Measurements from ENCODE around the gene FEM1C. TPM values are rescaled to one million over a fixed set of nuclear protein-coding genes. Genes with fewer than 3 reads are reported as not detected.

Gene FEM1C
- total and polyA plus RNA-seq, 9 of the 15 experiments (the other 6 are each of a cell fraction or from before 2014, with no cell fraction given): 1.4 to 9.3 (median 4.3) TPM

DNA sequence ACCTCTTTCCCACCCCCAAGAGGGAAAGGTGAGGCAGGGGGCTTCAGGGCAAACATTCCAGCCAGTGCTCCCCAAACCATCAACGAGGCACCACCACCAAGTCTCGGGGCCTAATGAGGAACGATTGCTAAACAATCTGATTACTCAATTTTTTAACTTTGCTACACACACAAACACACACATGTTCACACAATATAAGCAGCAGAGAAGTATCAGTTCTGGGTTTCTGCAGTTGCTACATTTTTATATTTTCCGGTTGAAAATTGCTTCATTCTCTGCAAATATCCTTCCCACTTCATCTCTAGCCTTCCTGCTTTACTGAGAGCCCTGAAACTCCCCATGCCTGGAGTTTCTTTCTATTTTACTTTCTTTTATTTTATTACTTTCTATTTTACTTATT lies 60.2 kb downstream of the FEM1C start:
- no peak for DNase-seq (ENCODE audit: extremely low read depth in 1 of 4, low spot score in 3 of 4)
- H3K27me3 ChIP-seq (ENCODE audit: control insufficient read depth in 2 of 2, insufficient read depth in 2 of 2, low read length in 2 of 2): no peaks in the 10 kb centered on the region; a peak in 1 of 5 replicates
- H3K9me3 ChIP-seq (replicated peaks; ENCODE audit: control insufficient read depth, insufficient read depth, low read depth, low read length): no peaks in the 10 kb centered on the region
- no TSS peak for BruUV-seq (replicated peaks)
- no peak overlapping the region for H3K9ac ChIP-seq (ENCODE audit: insufficient read depth in 1 of 2, low read depth in 2 of 2, low read length in 2 of 2)
- POLR2A ChIA-PET: no interaction called here
- WGBS (ENCODE audit: insufficient coverage, low coverage, missing lambda C conversion rate): 0% methylated on average over 4 of the region's 4 CpGs
- in situ Hi-C loops (cut with MboI) (no loop called here), intact Hi-C loops (cut with micrococcal nuclease) (no loop called here)
- H3K36me3 ChIP-seq (ENCODE audit: control insufficient read depth, insufficient read depth, low read length): no peaks in the 10 kb centered on the region
- no peaks in the 10 kb centered on the region for H4K20me1 ChIP-seq (replicated peaks; ENCODE audit: control insufficient read depth, insufficient read depth, low read length)
- H2AFZ ChIP-seq (ENCODE audit: low read depth, low read length): no peak overlapping the region
- ATAC-seq: no peak
- H3K4me3 ChIP-seq: no peak overlapping the region
- H3K27ac ChIP-seq (ENCODE audit: extremely low read depth, low read depth, low read length): no peak overlapping the region
- no peak for FAIRE-seq
- TF ChIP-seq THRAP3 (IDR thresholded peaks at IDR 0.05; ENCODE audit: borderline replicate concordance) (no peak), BCL6 (CRISPR knock-in tag; IDR thresholded peaks at IDR 0.05) (no peak), NFIX (CRISPR knock-in tag; IDR thresholded peaks at IDR 0.05; ENCODE audit: low read depth) (no peak), CBFA2T2 (conservative IDR thresholded peaks at IDR 0.05) (no peak), ZFP36 (IDR thresholded peaks at IDR 0.05; ENCODE audit: low read depth, low read length, partially characterized antibody) (no peak), ZNF644 (tag; IDR thresholded peaks at IDR 0.05; ENCODE audit: low read depth) (no peak), HNRNPLL (IDR thresholded peaks at IDR 0.05; ENCODE audit: low read depth, low read length, poor library complexity, severe bottlenecking) (no peak), COPS2 (conservative IDR thresholded peaks at IDR 0.05) (no peak), ZNF23 (CRISPR knock-in tag; IDR thresholded peaks at IDR 0.05) (no peak)
- TF ChIP-seq, protein P1, sequence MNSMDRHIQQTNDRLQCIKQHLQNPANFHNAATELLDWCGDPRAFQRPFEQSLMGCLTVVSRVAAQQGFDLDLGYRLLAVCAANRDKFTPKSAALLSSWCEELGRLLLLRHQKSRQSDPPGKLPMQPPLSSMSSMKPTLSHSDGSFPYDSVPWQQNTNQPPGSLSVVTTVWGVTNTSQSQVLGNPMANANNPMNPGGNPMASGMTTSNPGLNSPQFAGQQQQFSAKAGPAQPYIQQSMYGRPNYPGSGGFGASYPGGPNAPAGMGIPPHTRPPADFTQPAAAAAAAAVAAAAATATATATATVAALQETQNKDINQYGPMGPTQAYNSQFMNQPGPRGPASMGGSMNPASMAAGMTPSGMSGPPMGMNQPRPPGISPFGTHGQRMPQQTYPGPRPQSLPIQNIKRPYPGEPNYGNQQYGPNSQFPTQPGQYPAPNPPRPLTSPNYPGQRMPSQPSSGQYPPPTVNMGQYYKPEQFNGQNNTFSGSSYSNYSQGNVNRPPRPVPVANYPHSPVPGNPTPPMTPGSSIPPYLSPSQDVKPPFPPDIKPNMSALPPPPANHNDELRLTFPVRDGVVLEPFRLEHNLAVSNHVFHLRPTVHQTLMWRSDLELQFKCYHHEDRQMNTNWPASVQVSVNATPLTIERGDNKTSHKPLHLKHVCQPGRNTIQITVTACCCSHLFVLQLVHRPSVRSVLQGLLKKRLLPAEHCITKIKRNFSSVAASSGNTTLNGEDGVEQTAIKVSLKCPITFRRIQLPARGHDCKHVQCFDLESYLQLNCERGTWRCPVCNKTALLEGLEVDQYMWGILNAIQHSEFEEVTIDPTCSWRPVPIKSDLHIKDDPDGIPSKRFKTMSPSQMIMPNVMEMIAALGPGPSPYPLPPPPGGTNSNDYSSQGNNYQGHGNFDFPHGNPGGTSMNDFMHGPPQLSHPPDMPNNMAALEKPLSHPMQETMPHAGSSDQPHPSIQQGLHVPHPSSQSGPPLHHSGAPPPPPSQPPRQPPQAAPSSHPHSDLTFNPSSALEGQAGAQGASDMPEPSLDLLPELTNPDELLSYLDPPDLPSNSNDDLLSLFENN (IDR thresholded peaks at IDR 0.05; ENCODE audit: low read depth in 2 of 2, low read length in 2 of 2): no peak
- TF ChIP-seq, protein P2, sequence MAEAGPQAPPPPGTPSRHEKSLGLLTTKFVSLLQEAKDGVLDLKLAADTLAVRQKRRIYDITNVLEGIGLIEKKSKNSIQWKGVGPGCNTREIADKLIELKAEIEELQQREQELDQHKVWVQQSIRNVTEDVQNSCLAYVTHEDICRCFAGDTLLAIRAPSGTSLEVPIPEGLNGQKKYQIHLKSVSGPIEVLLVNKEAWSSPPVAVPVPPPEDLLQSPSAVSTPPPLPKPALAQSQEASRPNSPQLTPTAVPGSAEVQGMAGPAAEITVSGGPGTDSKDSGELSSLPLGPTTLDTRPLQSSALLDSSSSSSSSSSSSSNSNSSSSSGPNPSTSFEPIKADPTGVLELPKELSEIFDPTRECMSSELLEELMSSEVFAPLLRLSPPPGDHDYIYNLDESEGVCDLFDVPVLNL (CRISPR knock-in tag; IDR thresholded peaks at IDR 0.05; ENCODE audit: low read depth): no peak
- no peak overlapping the region for H3K4me2 ChIP-seq (ENCODE audit: insufficient read depth, low read length)
- CTCF ChIA-PET (ENCODE audit: low intra/inter-chr PET ratio): no interaction called here
- no peaks in the 10 kb centered on the region for H3K79me2 ChIP-seq (ENCODE audit: control insufficient read depth, insufficient read depth, low read length)
- no peaks in the 10 kb centered on the region for H3K4me1 ChIP-seq (replicated peaks in 1 of 2; ENCODE audit: control insufficient read depth in 2 of 2, insufficient read depth in 2 of 2, low read length in 2 of 2)
- H3K9me1 ChIP-seq (ENCODE audit: control insufficient read depth, insufficient read depth, low read length): no peaks in the 10 kb centered on the region
